ENCODE measurements around the gene ONECUT3. TPM values are rescaled to one million over a fixed set of nuclear protein-coding genes. Genes with fewer than 3 reads are reported as not detected.

ONECUT3 gene
- total RNA-seq, 1 experiment from 2014 or later: not detected

GRCh38 chr19:1815605-1816529, 62.6 kb downstream of the ONECUT3 start:
- ChIA-PET POLR2A (ENCODE audit: unreplicated experiment) (no interaction called here), CTCF (no interaction called here)
- no peak for TF ChIP-seq CTCF (conservative IDR thresholded peaks at IDR 0.05)
- TF ChIP-seq EZH2 (IDR thresholded peaks at IDR 0.05; ENCODE audit: low read depth): no peak
- Histone ChIP-seq H3K27ac (no peak overlapping the region), H2AFZ (no peak overlapping the region), H3F3A (ENCODE audit: insufficient read depth, low read depth) (peaks cover 8% of the 10 kb centered on the region; the same call in 1 of the 2 replicates), H3K27me3 (ENCODE audit: insufficient read depth, low read depth) (no peaks in the 10 kb centered on the region), H3K79me2 (ENCODE audit: low read depth) (no peaks in the 10 kb centered on the region), H3K4me3 (no peak overlapping the region), H3K9me3 (ENCODE audit: insufficient read depth, low read depth) (no peaks in the 10 kb centered on the region), H3K4me1 (replicated peaks; ENCODE audit: insufficient read depth) (peaks cover 4% of the 10 kb centered on the region; the same call in 1 of the 2 replicates), H3K9me2 (ENCODE audit: insufficient read depth) (no peaks in the 10 kb centered on the region), H3K4me2 (no peak overlapping the region), H3K36me3 (ENCODE audit: low read depth) (no peaks in the 10 kb centered on the region), H4K20me1 (ENCODE audit: insufficient read depth) (no peaks in the 10 kb centered on the region; the same call in 1 of the 2 replicates)
- intact Hi-C loops (cut with micrococcal nuclease; ENCODE audit: unreplicated experiment): no loop called here
- no TSS peak for BruUV-seq (replicated peaks)
- DNase-seq: no peak

- ChIA-PET CTCF (no interaction called here), POLR2A (ENCODE audit: unreplicated experiment) (no interaction called here)
- no peak for TF ChIP-seq CTCF (conservative IDR thresholded peaks at IDR 0.05)
- no peak for TF ChIP-seq EZH2 (IDR thresholded peaks at IDR 0.05; ENCODE audit: low read depth)
- no peaks in the 10 kb centered on the region; the same call in 1 of the 2 replicates for H4K20me1 ChIP-seq (ENCODE audit: insufficient read depth)
- peaks cover 3% of the 10 kb centered on the region; the same call in 1 of the 2 replicates for H3F3A ChIP-seq (ENCODE audit: insufficient read depth, low read depth)
- intact Hi-C loops (cut with micrococcal nuclease; ENCODE audit: unreplicated experiment): no loop called here
- H3K4me1 ChIP-seq (replicated peaks; ENCODE audit: insufficient read depth): peaks cover 2% of the 10 kb centered on the region; the same call in 1 of the 2 replicates
- no peak for DNase-seq
- no peaks in the 10 kb centered on the region for H3K9me2 ChIP-seq (ENCODE audit: insufficient read depth)
- H3K27ac ChIP-seq: no peak overlapping the region
- H3K79me2 ChIP-seq (ENCODE audit: low read depth): no peaks in the 10 kb centered on the region
- H3K4me3 ChIP-seq: no peak overlapping the region
- no peak overlapping the region for H3K4me2 ChIP-seq
- H3K36me3 ChIP-seq (ENCODE audit: low read depth): no peaks in the 10 kb centered on the region
- no peak overlapping the region for H2AFZ ChIP-seq
- no peaks in the 10 kb centered on the region for H3K27me3 ChIP-seq (ENCODE audit: insufficient read depth, low read depth)
- BruUV-seq (replicated peaks): no TSS peak
- no peaks in the 10 kb centered on the region for H3K9me3 ChIP-seq (ENCODE audit: insufficient read depth, low read depth)
Measured at GRCh38 chr19:1816530-1817298, 63.4 kb downstream of the ONECUT3 start.

GRCh38 chr19:1817553-1818179, 64.4 kb downstream of the ONECUT3 start:
- BruUV-seq (replicated peaks): no TSS peak
- ChIA-PET CTCF (no interaction called here), POLR2A (ENCODE audit: unreplicated experiment) (no interaction called here)
- TF ChIP-seq EZH2 (IDR thresholded peaks at IDR 0.05; ENCODE audit: low read depth): no peak
- no peak for TF ChIP-seq CTCF (conservative IDR thresholded peaks at IDR 0.05)
- H3K27me3 ChIP-seq (ENCODE audit: insufficient read depth, low read depth): no peaks in the 10 kb centered on the region
- H4K20me1 ChIP-seq (ENCODE audit: insufficient read depth): no peaks in the 10 kb centered on the region; the same call in 1 of the 2 replicates
- no peaks in the 10 kb centered on the region; the same call in 1 of the 2 replicates for H3F3A ChIP-seq (ENCODE audit: insufficient read depth, low read depth)
- H3K9me3 ChIP-seq (ENCODE audit: insufficient read depth, low read depth): no peaks in the 10 kb centered on the region
- DNase-seq: no peak
- H3K79me2 ChIP-seq (ENCODE audit: low read depth): no peaks in the 10 kb centered on the region
- no peaks in the 10 kb centered on the region for H3K36me3 ChIP-seq (ENCODE audit: low read depth)
- H3K27ac ChIP-seq: no peak overlapping the region
- no peak overlapping the region for H3K4me2 ChIP-seq
- H3K9me2 ChIP-seq (ENCODE audit: insufficient read depth): no peaks in the 10 kb centered on the region
- H3K4me1 ChIP-seq (replicated peaks; ENCODE audit: insufficient read depth): no peaks in the 10 kb centered on the region; the same call in 1 of the 2 replicates
- intact Hi-C loops (cut with micrococcal nuclease; ENCODE audit: unreplicated experiment): no loop called here
- no peak overlapping the region for H3K4me3 ChIP-seq
- H2AFZ ChIP-seq: no peak overlapping the region

Data from PC-9 (cell line).